Measurements from ENCODE around the gene TAOK3.
"Not testable (repeated sequence)": the region's sequence is repeated elsewhere in the genome, so short reads cannot be mapped to it uniquely, and the experiment has no call there.

Gene TAOK3

DNA sequence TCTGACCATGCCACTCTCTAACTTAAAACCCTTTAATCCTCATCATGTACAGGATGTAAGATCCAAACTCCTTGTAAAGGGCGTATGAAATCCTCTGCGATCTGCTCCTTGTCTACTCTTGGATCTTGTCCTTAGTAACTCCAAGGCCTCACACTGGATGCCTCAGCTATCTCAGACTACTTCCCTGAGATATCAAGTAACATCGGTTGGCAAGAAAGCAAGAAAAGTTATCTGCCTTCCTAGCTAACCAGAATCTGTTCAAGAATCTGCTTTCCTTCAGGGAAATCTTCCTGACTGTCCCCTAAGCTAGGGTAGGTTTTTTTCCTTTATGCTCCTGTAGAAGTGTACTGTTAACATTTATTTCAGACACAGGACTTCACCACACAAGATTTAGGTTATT lies 82.6 kb downstream of the TAOK3 start:
- DNase-seq: no peak

DNA sequence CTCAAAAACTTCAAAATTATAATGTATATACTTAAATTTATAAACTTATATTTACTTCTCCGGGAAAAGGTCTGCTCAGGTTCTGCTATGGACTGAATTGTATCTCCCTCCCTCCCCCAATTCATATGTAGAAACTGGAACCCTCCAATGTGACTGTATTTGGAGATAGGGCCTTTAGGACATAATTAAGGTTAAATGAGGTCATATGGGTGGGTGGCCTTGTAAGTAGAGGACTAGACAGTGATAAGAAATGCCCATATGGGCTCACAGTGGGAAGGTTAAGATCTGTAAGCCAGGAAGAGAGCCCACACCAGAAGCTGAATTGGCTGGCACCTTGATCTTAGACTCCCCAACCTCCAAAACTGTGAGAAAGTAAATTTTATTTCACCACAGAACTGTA lies 84.5 kb downstream of the TAOK3 start:
- no peak for DNase-seq

DNA sequence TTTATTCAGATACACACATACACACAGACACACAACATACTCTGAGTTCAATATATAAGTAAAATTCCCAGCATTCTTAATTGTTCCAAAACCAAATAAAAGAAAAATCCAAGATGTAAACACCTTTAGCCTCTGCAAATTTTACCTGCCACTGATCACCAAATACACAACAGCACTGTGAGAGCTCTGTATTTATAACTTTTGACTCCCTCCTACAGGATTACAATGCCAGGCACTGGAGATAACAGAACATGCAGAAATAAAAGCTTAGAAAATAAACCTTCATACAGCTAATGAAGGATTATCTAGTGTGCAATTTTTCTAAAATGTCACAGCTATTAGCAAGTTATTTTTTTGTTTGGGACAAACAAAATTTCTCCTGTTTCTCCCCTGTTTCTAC lies 85.0 kb downstream of the TAOK3 start:
- no peak for DNase-seq

DNA sequence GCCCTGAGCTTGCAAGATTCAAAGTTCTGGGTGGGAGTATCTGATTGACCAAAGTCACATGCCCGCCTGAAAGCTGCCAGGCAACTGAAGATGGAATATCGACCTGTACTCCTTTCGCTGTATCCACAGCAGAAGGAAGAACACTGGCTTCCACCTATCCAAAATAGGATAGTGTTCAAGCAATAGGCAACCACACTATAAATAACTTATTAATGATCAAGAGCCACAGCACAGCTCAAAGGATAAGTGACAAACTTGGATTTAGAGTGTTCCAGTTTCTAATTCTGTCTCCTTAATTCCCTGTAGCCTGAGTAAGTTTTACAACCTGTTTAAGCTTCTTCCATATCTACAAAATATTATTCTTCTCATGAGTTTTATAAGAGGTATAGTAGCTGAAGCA lies 89.9 kb downstream of the TAOK3 start:
- DNase-seq: no peak

DNA sequence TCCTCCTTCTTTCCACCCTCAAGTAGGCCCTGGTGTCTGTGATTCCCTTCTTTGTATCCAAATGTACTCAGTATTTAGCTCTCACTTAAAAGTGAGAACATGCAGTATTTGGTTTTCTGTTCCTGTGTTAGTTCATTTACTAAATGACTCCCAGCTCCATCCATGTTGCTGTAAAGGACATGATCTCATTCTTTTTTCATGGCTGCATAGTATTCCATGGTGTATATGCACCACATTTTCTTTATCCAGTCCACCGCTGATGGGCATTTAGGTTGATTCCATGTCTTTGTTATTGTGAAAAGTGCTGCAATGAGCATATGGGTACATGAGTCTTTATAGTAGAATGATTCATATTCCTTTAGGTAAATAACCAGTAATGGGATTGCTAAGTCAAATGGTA lies 94.4 kb downstream of the TAOK3 start:
- not testable (repeated sequence) for DNase-seq

DNA sequence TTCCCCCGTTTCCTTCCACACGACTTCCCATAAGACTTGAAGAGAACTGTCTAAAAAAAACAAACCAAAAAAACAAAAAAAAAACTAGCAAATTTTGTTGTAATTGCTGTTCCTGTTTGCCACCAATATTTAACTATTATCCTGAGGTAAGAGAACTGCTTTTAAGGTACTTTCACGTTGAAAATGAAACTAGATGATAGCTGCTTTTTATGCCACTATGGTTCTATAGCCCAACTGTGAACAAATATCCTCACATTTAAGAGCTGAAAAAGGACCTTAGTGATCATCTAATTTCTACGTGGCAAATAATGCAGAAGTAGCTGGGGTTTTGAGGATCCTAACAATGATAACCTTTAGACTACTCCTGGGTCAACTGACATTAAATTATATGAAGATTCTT lies 98.6 kb downstream of the TAOK3 start:
- no peak for DNase-seq

DNA sequence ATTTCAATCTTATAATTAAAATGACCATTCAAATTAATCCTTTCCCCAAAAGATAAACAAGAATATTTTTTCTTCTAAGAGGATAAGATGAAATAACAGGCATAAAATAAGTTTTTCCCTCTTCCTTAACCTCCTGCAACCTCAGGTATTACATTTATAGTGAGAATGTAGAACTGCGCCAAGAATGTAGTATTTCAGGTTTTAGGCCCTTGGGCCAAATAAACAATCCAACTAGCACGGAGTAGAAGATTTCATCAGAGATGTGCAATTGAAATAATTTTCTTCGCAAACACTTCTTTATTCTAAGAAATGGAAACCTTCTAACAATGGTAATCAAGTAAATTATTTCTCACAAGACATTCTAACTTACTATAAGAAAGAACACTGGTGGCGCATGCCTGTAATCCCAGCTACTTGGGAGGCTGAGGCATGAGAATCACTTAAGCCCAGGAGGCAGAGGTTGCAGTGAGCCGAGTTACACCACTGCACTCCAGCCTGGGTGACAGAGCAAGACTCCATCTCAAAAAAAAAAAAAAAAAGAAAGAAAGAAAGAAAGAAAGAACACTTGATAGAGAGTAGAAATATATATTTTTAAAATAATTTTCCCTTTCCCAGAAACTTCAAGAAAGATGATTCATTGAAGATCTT lies 100.8 kb downstream of the TAOK3 start:
- DNase-seq: no peak

DNA sequence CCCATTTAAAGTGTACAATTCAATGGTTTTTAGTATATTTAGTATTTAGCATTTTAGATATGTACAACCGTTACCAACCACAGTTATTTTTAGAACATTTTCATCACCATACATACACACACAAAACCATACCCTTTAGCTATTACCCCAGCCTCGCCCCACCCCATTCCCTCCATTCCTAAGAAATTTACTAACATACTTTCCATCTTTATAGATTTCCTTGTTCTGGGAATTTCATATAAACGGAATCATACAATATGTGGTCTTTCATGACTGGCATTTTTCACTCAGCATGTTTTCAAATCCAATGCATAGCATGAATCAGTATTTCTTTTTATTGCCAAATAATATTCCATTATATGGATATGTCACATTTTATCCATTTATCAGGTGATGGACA lies 101.5 kb downstream of the TAOK3 start:
- no peak for DNase-seq

DNA sequence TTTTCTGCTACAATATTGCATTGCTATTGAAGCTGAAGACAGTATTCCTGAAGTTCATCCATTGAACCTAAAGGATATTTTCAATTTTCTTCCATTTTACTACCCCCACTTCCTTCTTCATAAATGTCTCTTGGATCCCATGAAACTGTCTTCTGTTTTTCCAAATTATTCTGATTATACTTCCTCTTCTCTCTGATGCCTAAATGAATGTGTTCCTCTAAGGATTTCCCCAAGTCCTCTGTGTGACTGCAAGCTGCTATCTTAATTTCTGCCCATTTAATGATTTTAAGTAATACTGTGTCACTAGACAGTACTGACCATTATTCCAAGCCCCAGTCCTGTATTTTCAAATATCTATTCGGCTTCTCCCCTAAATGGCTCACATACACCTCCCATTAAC lies 102.9 kb downstream of the TAOK3 start:
- no peak for DNase-seq

DNA sequence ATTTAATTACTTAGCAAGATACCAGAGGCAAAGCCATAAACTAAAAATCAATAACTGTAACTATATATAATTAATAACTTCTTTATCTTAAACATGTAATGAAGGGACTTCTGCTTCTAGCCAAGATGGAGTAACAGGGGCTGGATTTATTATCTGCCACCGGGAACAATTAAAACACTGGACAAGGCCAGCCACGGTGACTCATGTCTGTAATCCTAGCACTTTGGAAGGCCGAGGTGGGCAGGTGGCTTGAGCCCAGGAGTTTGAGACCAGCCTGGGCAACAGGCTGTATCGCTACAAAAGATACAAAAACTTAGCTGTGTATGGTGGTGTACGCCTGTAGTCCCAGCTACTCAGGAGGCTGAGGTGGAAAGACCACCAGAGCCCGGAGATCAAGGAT lies 113.6 kb downstream of the TAOK3 start:
- DNase-seq: no peak

DNA sequence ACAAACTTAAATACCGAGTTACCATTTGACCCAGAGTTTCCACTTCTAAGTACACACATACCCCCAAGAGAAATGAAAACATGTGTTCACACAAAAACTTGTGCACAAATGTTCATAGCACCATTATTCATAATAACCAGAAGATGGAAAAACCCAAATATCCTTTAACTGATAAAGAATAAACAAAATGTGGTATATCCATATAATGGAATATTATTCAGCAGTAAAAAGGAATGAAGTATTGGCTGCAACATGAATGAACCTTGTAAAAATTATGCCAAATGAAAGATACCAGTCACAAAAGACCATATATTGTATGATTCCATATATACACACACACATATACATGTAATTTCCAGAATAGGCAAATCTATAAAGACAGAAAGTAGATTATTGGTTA lies 116.4 kb downstream of the TAOK3 start:
- no peak for DNase-seq

DNA sequence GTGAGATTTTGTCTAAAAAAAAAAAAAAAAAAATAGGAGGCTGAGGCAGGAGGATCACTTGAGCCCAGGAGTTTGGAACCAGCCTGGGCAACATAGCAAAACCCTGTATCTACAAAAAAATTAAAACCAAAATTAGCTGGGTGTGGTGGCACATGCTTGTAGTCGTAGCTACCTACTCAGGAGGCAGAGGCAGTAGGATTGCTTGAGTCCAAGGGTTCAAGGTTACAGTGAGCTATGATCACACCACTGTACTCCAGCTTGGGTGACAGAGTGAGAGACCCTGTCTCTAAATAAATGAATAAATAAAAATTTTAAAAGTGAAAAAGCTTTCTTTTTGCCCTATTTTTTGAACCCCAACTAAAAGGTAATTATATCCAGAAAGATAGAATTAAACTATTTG lies 123.2 kb downstream of the TAOK3 start:
- no peak for DNase-seq

DNA sequence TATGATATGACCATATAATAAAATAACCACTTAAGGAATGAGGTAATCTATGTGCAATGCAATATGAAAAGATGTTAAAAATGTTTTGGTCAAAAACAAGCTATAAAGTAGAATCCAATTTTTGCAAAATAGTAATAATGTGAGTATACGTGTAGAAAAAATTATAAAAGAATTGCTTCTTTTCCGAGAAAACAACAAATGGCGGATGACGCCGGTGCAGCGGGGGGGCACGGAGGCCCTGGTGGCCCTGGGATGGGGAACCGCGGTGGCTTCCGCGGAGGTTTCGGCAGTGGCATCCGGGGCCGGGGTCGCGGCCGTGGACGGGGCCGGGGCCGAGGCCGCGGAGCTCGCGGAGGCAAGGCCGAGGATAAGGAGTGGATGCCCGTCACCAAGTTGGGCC lies 126.8 kb downstream of the TAOK3 start:
- DNase-seq: not testable (repeated sequence)

DNA sequence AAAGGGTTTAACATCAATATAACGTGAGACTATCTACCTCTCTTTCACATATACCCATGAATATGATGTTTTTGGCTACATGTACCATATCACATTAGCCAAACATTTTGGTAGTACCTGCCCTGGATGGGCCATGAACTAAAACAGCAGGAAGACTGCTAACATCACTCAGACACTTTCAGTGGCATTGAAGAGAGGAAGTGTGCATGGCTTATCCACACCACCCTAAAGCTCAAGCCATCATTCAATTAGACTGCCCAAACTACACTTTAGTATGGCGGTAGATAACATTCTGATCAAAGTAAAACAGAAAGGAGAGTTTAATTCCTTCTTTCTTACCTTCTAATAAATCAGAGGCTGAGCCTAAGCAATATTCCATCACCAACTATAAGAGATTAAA lies 133.8 kb downstream of the TAOK3 start:
- no peak for DNase-seq

DNA sequence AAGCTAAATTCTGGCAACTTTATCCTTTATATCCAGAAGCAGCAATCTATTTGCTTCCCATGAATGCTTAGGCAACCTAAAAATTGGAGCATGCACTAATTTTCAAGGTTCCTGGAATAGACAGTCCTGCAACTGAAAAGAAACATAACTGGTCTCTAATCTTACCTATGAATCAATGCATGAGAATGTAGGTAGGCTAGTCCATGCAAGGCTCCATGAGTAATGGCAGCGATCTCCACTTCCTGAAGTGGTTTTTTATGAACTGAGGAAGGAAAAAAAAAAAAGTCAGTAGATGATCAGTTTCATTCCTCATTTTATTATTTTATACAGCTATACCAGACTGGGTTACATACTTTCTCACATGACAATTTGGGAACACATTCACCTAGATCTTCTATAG lies 134.8 kb downstream of the TAOK3 start:
- DNase-seq: no peak

DNA sequence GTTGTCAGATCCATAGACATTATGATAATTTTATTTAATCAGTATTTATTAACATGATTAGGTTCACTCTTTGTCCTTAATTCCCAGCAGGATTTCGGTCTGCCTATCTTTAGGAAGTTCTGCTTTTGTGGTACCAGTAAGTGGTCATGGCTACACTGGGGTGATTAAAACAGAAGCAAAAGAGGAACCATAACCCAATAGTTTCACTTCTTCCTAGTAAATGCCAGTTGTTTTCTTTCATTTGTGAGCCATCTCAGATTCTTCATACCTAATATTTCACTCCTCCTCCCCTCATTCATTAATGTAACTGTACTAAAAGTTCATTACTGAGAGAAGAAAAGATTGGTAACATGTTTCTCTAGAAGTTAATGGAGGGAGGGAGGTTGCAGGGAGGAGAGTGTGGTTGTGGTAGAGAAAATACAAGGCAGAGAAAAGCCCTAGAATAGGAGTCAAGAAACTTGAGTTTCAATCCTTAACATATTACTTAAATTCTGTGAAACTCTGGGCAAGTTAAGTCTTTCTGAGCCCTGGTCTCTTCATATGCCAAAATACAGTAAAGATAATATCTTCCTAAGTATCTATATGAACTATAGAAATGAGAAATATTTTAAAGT lies 135.5 kb downstream of the TAOK3 start:
- no peak for DNase-seq

DNA sequence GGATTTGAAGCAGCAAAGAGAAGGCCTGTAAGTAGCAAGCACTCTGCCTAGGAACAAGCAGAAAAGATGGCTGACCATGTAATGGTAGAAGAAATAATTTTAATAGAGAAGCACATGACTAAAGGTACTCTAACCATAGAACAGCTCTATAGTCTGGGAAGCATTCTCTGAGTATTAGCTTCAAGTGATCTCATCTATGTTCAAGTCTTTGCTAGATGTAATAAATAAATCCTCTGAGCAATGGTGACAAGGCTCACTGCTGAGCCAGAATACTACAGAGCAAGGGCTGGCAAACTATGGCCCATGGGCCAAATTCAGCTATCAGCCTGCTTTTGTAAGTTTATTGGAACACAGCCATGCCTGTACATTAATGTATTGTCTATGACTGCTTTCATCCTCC lies 152.0 kb downstream of the TAOK3 start:
- DNase-seq: peak; percentile 2

DNA sequence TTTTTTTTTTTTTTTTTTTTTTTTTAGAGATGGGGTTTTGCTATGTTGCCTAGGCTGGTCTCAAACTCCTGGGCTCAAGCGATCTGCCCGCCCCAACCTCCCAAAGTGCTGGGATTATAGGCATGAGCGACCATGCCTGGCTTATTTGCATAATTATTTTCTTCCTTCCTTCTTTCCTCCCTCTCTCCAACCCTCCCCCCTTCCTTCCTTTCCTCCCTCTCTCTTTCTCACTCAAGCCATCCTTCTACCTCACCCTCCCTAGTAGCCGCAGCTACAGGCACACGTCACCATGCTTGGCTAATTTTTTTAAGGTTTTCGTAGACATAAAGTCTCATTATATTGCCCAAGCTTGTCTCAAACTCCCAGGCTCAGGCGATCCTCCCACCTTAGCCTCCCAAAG lies 152.9 kb downstream of the TAOK3 start:
- no peak for DNase-seq

DNA sequence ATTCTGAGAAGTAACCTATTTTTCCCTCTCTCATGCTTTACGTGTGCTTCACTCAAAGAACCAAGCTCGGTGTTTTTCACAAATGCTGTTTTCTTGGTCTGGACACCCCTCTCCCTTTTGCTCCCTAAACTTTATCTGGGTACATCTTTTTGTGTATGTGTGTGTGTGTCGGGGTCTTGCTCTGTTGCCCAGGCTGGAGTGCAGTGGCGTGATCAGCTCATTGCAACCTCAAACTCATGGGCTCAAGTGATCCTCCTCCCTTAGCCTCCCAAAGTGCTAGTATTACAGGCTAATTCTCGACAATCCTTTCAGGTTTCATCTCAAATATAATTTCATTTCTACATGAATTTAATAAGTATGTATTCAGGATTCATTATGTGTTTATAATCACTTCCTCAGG lies 153.6 kb downstream of the TAOK3 start:
- no peak for DNase-seq

DNA sequence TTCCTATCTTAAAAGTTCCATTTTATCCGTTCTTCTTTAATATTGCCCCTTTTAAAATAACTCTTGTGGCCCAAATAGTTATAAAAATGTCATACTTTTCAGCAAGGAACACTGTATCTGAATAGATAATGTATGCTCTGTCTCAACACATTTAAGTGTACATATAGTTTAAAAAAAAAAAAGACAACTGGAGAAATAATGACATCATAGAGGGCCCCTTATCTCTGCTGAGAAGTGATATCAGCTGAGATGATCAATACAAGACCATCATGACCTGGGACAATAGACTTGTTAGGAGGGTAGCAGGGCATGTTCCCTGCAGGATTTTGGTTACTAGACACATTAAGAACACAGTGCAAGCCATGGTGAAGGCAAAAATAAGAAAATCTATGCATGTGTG lies 159.3 kb downstream of the TAOK3 start:
- no peak for DNase-seq

DNA sequence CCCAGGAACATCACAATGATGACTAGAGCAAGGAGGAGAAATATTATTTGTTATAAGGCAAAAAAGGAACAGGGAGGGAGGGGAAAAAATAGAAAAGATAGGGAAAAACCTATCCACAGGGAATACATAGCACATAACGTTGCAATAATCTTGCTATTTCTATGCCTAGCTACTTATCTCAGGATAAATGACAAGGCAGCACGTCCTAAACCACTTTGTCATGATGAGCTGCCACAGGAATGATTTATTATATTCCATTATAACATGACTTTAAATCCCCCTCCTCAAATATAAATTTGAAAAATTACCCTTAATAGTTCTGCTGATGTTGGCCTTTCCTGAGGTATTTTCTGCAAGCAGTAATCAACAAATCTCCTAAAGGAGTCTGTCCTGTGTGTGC lies 160.1 kb downstream of the TAOK3 start:
- no peak for DNase-seq

DNA sequence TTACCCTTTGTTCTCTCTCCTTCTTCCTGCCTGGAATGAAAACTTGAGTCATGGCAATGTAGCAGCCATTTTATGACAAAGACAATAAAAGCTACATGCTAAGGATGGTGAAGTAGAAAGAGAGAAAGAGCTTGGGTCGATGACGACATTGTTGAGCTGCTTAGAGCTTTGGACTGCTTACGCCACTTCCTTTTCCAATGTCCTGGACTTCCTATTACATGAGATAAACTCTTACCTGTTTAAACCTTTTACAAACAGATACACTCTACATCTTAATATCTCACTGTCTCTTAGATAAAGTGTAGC lies 166.6 kb downstream of the TAOK3 start:
- DNase-seq: no peak

DNA sequence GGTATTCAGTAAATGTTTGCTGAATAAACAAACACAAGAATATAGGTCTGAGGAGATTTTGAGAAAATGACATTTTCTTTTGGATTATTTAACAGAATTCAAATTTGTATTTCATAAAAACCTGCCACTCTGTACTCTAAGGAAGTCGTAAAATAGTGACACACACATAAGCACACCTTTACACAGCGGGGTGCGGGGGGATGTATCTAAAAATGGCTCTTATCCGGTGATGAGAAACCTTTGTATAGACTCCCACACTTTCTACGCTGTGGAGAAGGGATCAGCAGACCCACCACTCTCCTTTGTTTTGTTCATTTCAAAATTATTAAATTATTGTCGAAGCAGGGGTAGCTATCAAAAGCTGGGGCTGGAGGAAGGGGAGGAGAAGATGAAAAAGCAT lies 178.7 kb downstream of the TAOK3 start:
- no peak for DNase-seq

DNA sequence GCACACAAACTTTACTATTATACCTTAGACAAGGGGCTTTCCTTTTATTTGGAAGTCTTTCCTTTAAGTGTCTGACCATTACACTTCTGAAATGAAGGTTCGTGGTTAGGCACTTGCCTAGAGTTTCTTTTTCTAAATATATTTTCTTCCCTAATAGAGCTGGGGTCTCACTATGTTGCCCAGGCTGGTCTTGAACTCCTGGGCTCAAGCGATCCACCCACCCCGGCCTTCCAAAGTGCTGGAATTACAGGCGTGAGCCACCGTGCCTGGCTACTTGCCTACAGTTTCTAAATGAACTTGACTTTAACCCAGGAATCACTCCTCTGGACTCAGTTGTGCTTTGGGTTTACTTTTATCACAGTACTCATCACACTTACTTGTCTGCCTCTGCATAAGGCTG lies 179.2 kb downstream of the TAOK3 start:
- no peak for DNase-seq

DNA sequence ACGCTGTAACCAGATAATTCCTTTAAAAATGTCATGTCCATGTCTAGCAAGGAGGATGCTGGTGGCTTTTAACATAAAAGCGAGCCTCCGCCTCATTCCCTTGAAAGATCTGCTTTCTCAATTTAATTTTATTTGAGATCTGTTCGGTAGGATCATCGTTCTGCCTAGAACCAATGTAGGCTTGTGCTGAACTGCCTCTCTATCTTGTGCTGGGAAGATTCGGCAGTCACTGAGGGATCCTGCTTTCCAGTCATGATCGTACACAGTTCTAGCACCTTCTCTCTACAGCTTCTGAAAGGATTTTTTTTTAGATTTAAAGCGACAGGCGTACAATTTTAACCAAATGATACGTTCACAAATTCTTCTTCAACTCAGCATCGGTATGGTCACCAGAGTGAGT lies 182.4 kb downstream of the TAOK3 start:
- no peak for DNase-seq

DNA sequence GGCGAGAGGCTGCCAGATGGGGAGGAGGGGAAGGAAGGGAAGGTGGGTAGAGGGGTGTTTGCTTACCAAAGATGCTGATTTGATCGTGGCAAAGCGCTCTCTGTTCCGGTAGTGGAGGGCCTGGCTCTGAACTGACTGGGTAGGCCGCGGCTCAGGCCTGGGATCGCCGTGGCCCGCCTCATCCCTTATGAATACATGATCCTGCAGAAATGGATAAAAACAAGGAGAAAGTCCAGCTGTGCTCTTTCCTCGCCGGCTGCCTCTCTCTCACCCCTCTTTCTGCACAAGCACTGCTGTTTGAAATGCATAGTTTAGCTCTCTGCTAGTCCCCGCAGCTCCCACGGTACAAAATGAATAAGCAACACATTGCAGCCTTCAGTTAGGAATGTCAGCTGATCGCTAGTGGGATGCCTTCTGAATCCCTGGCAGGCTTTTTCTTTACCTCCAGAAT lies 182.9 kb downstream of the TAOK3 start:
- no peak for DNase-seq
